ENCODE data around the gene ACTG2.

- TF ChIP-seq CTCF (IDR thresholded peaks at IDR 0.05; ENCODE audit: insufficient read depth, low read length, poor library complexity, severe bottlenecking) (no peak), EZH2phosphoT487 (conservative IDR thresholded peaks at IDR 0.05; ENCODE audit: low read length) (no peak)
Measured at GRCh38 chr2:73939419-73939818, 46.6 kb downstream of the ACTG2 start.

All from SU-DHL-6 (cell line).